WTC11 (cell line): ENCODE results near the gene CD74. TPM values are rescaled to one million over a fixed set of nuclear protein-coding genes. Genes with fewer than 3 reads are reported as not detected.
A peak's percentile ranks its signal among the peaks of the same experiment; 100 is the strongest.

Experiments
- ATAC-seq: fragments of 200-7000 bp; cut with Tn5 transposase; 2 replicates; pipeline ENCODE4 v1.10.0; 2021; ENCODE audit warnings: mild to moderate bottlenecking, moderate library complexity
- CTCF ChIA-PET: fragments of 300-600 bp; sonication (Branson Sonifier 250); formaldehyde crosslinking; loops from one replicate; lab custom pipeline; 2021; ENCODE audit warnings: antibody characterized with exemption; lab: Charles Lee
- POLR2A ChIA-PET: fragments of 350-600 bp; sonication (Branson Sonifier 250); formaldehyde crosslinking; loops from one replicate; lab custom pipeline; 2021; ENCODE audit warnings: antibody characterized with exemption; lab: Charles Lee
- DNase-seq: peaks from one replicate; pipeline ENCODE4 v3.0.0; 2021; ENCODE audit warnings: low spot score
- H3K27ac Mint-ChIP-seq: 2 replicates; pipeline ENCODE4 v1.8.0; 2021; ENCODE audit warnings: mixed read lengths
- H3K27me3 Mint-ChIP-seq: 2 replicates; pipeline ENCODE4 v1.8.0; 2021; ENCODE audit warnings: low read depth, mild to moderate bottlenecking, moderate library complexity, mixed read lengths
- H3K36me3 Mint-ChIP-seq: 2 replicates; pipeline ENCODE4 v1.8.0; 2021; ENCODE audit warnings: mixed read lengths
- H3K4me1 Mint-ChIP-seq: 2 replicates; pipeline ENCODE4 v1.8.0; 2022; ENCODE audit warnings: mixed read lengths
- H3K4me3 Mint-ChIP-seq: 2 replicates; pipeline ENCODE4 v1.8.0; 2021; ENCODE audit warnings: mild to moderate bottlenecking, moderate library complexity, mixed read lengths
- H3K9me3 Mint-ChIP-seq: 2 replicates; pipeline ENCODE4 v1.8.0; 2021; ENCODE audit warnings: mixed read lengths
- ARID4B ChIP-seq: sonication (generic); formaldehyde crosslinking; IDR thresholded peaks from 2 replicates; pipeline ENCODE4 v1.8.0; 2023; ENCODE audit warnings: missing genetic modification reagents, mild to moderate bottlenecking, borderline replicate concordance
- ELF4 ChIP-seq: sonication (generic); formaldehyde crosslinking; IDR thresholded peaks from 2 replicates; pipeline ENCODE4 v1.8.1; 2022; ENCODE audit warnings: low read depth, mild to moderate bottlenecking, moderate library complexity, missing genetic modification reagents
- ETV6 ChIP-seq: sonication (generic); formaldehyde crosslinking; IDR thresholded peaks from 2 replicates; pipeline ENCODE4 v1.8.1; 2022; ENCODE audit warnings: mild to moderate bottlenecking, missing genetic modification reagents
- FOXP1 ChIP-seq: sonication (generic); formaldehyde crosslinking; IDR thresholded peaks from 2 replicates; pipeline ENCODE4 v1.8.0; 2022; ENCODE audit warnings: missing genetic modification reagents, mild to moderate bottlenecking, moderate library complexity, borderline replicate concordance
- GTF2I ChIP-seq: fragments of 250-450 bp; sonication (Bioruptor Pico); conservative IDR thresholded peaks from 2 replicates; pipeline ENCODE4 v1.4.0; 2021; ENCODE audit warnings: mild to moderate bottlenecking
- JUN ChIP-seq: sonication (generic); formaldehyde crosslinking; IDR thresholded peaks from 2 replicates; pipeline ENCODE4 v1.8.0; 2023; ENCODE audit warnings: mild to moderate bottlenecking, missing genetic modification reagents
- RORB ChIP-seq: fragments of 250-450 bp; sonication (Bioruptor Pico); IDR thresholded peaks from 2 replicates; pipeline ENCODE4 v1.9.0; 2021; ENCODE audit warnings: mild to moderate bottlenecking
- SOX15 ChIP-seq: fragments of 250-450 bp; sonication (Bioruptor Pico); IDR thresholded peaks from 2 replicates; pipeline ENCODE4 v1.9.0; 2021; ENCODE audit warnings: mild to moderate bottlenecking
- SP1 ChIP-seq: sonication (generic); formaldehyde crosslinking; conservative IDR thresholded peaks from 2 replicates; pipeline ENCODE4 v1.8.1; 2022; ENCODE audit warnings: missing genetic modification reagents
- STAT6 ChIP-seq: sonication (generic); formaldehyde crosslinking; conservative IDR thresholded peaks from 2 replicates; pipeline ENCODE4 v1.8.1; 2023; ENCODE audit warnings: mild to moderate bottlenecking, low read depth, missing genetic modification reagents, moderate library complexity
- TEAD1 ChIP-seq: sonication (generic); formaldehyde crosslinking; IDR thresholded peaks from 2 replicates; pipeline ENCODE4 v1.8.0; 2022; ENCODE audit warnings: mild to moderate bottlenecking, missing genetic modification reagents
- ZNF281 ChIP-seq: sonication (generic); formaldehyde crosslinking; IDR thresholded peaks from 2 replicates; pipeline ENCODE4 v1.8.0; 2023; ENCODE audit warnings: mild to moderate bottlenecking, missing genetic modification reagents
- ZNF416 ChIP-seq: fragments of 250-450 bp; sonication (Bioruptor Pico); IDR thresholded peaks from 2 replicates; pipeline ENCODE4 v1.9.0; 2021; ENCODE audit warnings: mild to moderate bottlenecking, inconsistent platforms
- ZNF423 ChIP-seq: fragments of 250-450 bp; sonication (Bioruptor Pico); IDR thresholded peaks from 2 replicates; pipeline ENCODE4 v2.1.2; 2022; ENCODE audit warnings: mild to moderate bottlenecking, moderate library complexity
- ZSCAN18 ChIP-seq: fragments of 250-450 bp; sonication (Bioruptor Pico); IDR thresholded peaks from 2 replicates; pipeline ENCODE4 v2.1.2; 2022; ENCODE audit warnings: mild to moderate bottlenecking, moderate library complexity
- total RNA-seq: library from RNA; stranded (reverse); gene quantifications from 3 replicates; pipeline ENCODE4 v1.2.3, GENCODE V29; 2021
- TF ChIP-seq, protein P1 (sequence below): sonication (generic); formaldehyde crosslinking; IDR thresholded peaks from 2 replicates; pipeline ENCODE4 v1.8.0; 2022; ENCODE audit warnings: mild to moderate bottlenecking, missing genetic modification reagents
- TF ChIP-seq, protein P2 (sequence below): sonication (generic); formaldehyde crosslinking; IDR thresholded peaks from 2 replicates; pipeline ENCODE4 v1.8.1; 2023; ENCODE audit warnings: mild to moderate bottlenecking, missing genetic modification reagents, moderate library complexity

The CD74 gene
- total RNA-seq, 1 experiment from 2014 or later: 28.2 TPM

GRCh38 chr5:150461231-150461630, 48.5 kb upstream of the CD74 start:
- Mint-ChIP-seq H3K4me1 (peaks cover 55% of the 10 kb centered on the region), H3K9me3 (no peaks in the 10 kb centered on the region), H3K36me3 (no peaks in the 10 kb centered on the region), H3K27me3 (no peaks in the 10 kb centered on the region), H3K27ac (no peak overlapping the region), H3K4me3 (no peak overlapping the region)
- DNase-seq (peak; percentile 38), ATAC-seq (no peak)
- ChIA-PET POLR2A (interaction anchor here (1.9 kb wide), 1 partner anchor 11 kb away, joined by 5 read pairs; the partner anchor contains the start of gene RPS14), CTCF (interaction anchor here (0.9 to 5.9 kb wide), 5 partner anchors 12 to 97 kb away, joined by 6 to 100 read pairs (median 53); partner anchors contain the start of gene RPS14)
- TF ChIP-seq FOXP1 (CRISPR knock-in tag) (peak; percentile 35; the same call in 1 of the 2 replicates), ZNF423 (CRISPR knock-in tag) (peak; percentile 100), SP1 (CRISPR knock-in tag) (0 out of 2 replicates have a peak, but pooled peaks have one; percentile 25), ZNF281 (CRISPR knock-in tag) (peak; percentile 92), TEAD1 (CRISPR knock-in tag) (peak; percentile 50; the same call in 1 of the 2 replicates), ZSCAN18 (no peak), ETV6 (peak; percentile 25; the same call in 1 of the 2 replicates), SOX15 (CRISPR knock-in tag) (no peak)
- TF ChIP-seq, protein P1, sequence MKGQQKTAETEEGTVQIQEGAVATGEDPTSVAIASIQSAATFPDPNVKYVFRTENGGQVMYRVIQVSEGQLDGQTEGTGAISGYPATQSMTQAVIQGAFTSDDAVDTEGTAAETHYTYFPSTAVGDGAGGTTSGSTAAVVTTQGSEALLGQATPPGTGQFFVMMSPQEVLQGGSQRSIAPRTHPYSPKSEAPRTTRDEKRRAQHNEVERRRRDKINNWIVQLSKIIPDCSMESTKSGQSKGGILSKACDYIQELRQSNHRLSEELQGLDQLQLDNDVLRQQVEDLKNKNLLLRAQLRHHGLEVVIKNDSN (CRISPR knock-in tag): 0 out of 2 replicates have a peak, but pooled peaks have one; percentile 20

GRCh38 chr5:150460781-150461180, 48.1 kb upstream of the CD74 start:
- no peak overlapping the region for H3K27ac Mint-ChIP-seq
- POLR2A ChIA-PET: interaction anchor here (1.9 kb wide), 1 partner anchor 11 kb away, joined by 5 read pairs; the partner anchor contains the start of gene RPS14
- no peaks in the 10 kb centered on the region for H3K36me3 Mint-ChIP-seq
- no peaks in the 10 kb centered on the region for H3K9me3 Mint-ChIP-seq
- ATAC-seq (no peak), DNase-seq (no peak)
- H3K4me3 Mint-ChIP-seq: no peak overlapping the region
- CTCF ChIA-PET: interaction anchor here (0.9 to 5.9 kb wide), 7 partner anchors 10 to 98 kb away, joined by 3 to 100 read pairs (median 7); partner anchors contain the start of gene RPS14
- H3K4me1 Mint-ChIP-seq: peaks cover 53% of the 10 kb centered on the region
- H3K27me3 Mint-ChIP-seq: no peaks in the 10 kb centered on the region
- TF ChIP-seq ARID4B (CRISPR knock-in tag) (no peak), RORB (CRISPR knock-in tag) (no peak), ELF4 (CRISPR knock-in tag) (no peak), JUN (CRISPR knock-in tag) (no peak), STAT6 (no peak), GTF2I (no peak), ZSCAN18 (no peak), ZNF416 (CRISPR knock-in tag) (no peak)
- TF ChIP-seq, protein P2, sequence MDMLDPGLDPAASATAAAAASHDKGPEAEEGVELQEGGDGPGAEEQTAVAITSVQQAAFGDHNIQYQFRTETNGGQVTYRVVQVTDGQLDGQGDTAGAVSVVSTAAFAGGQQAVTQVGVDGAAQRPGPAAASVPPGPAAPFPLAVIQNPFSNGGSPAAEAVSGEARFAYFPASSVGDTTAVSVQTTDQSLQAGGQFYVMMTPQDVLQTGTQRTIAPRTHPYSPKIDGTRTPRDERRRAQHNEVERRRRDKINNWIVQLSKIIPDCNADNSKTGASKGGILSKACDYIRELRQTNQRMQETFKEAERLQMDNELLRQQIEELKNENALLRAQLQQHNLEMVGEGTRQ: no peak
